Bronchial epithelial cell (primary cell): ENCODE data around the gene TRA2A. TPM values are rescaled to one million over a fixed set of nuclear protein-coding genes. Genes with fewer than 3 reads are reported as not detected.

Experiments used
- DNase-seq: peaks from one replicate; pipeline ENCODE4 v3.0.0-alpha.2; 2010; ENCODE audit warnings: low read depth
- FAIRE-seq: peaks from 2 replicates; lab custom pipeline; 2011; peaks lifted over from hg19 to GRCh38; lab: Jason Lieb, UNC
- H3K27me3 ChIP-seq: 2 replicates; pipeline ENCODE4 v1.5.1; 2011; ENCODE audit warnings: low read length; ENCODE audit not compliant: control insufficient read depth, insufficient read depth
- H3K36me3 ChIP-seq: 2 replicates; pipeline ENCODE4 v1.5.1; 2011; ENCODE audit warnings: low read length; ENCODE audit not compliant: control insufficient read depth, insufficient read depth
- H3K4me3 ChIP-seq: 2 replicates; pipeline ENCODE4 v1.5.1; 2011; ENCODE audit warnings: mild to moderate bottlenecking, low read depth, low read length, control low read depth
- CTCF ChIP-seq: IDR thresholded peaks from 2 replicates; pipeline ENCODE4 v1.5.1; 2011; ENCODE audit warnings: mild to moderate bottlenecking, moderate library complexity, low read length, control low read depth, inconsistent platforms; ENCODE audit not compliant: insufficient read depth, severe bottlenecking
- total RNA-seq: library from RNA; depleted of rRNA; stranded (reverse); fragments of >200 nt; gene quantifications from 2 replicates; pipeline ENCODE4 v1.2.1, GENCODE V29; 2014

The TRA2A gene
- total RNA-seq, 1 donor from 2014 or later: 21.3 TPM

- H3K27me3 ChIP-seq: no peaks in the 10 kb centered on the region
- FAIRE-seq: no peak
- DNase-seq: no peak
- H3K4me3 ChIP-seq: no peak overlapping the region
- H3K36me3 ChIP-seq: no peaks in the 10 kb centered on the region
- no peak for TF ChIP-seq CTCF
Observed at GRCh38 chr7:23545493-23545892, 13.7 kb upstream of the TRA2A start.

- Histone ChIP-seq H3K27me3 (no peaks in the 10 kb centered on the region), H3K4me3 (no peak overlapping the region), H3K36me3 (no peaks in the 10 kb centered on the region)
- peak; percentile 70 for TF ChIP-seq CTCF
- FAIRE-seq: no peak
- peak; percentile 60 for DNase-seq
Observed at GRCh38 chr7:23544913-23545354, 13.2 kb upstream of the TRA2A start.

- H3K27me3 ChIP-seq: no peaks in the 10 kb centered on the region
- DNase-seq (no peak), FAIRE-seq (no peak)
- no peak for TF ChIP-seq CTCF
- H3K4me3 ChIP-seq: no peak overlapping the region
- H3K36me3 ChIP-seq: no peaks in the 10 kb centered on the region
Observed at GRCh38 chr7:23542752-23543151, 11.0 kb upstream of the TRA2A start.

- no peak for DNase-seq
- Histone ChIP-seq H3K36me3 (no peaks in the 10 kb centered on the region), H3K27me3 (no peaks in the 10 kb centered on the region), H3K4me3 (no peak overlapping the region)
- TF ChIP-seq CTCF: no peak
- FAIRE-seq: no peak
Observed at GRCh38 chr7:23539494-23539907, 7.7 kb upstream of the TRA2A start.

- no peak for DNase-seq
- Histone ChIP-seq H3K4me3 (no peak overlapping the region), H3K36me3 (no peaks in the 10 kb centered on the region), H3K27me3 (no peaks in the 10 kb centered on the region)
- FAIRE-seq: no peak
- no peak for TF ChIP-seq CTCF
Observed at GRCh38 chr7:23538301-23538700, 6.5 kb upstream of the TRA2A start.

GRCh38 chr7:23533238-23533604 lies 1.4 kb upstream of the TRA2A start:
- DNase-seq (no peak), FAIRE-seq (no peak)
- Histone ChIP-seq H3K4me3 (no peak overlapping the region), H3K36me3 (no peaks in the 10 kb centered on the region), H3K27me3 (no peaks in the 10 kb centered on the region)
- peak; percentile 7 for TF ChIP-seq CTCF
